Ovary (tissue), 3 donors: Measurements from ENCODE around the gene PRR30.

Source experiments
- CTCF ChIP-seq, 3 donors: fragments of 450-650 bp in 2 of 3; fragments of 200-600 bp in 1 of 3; IDR thresholded peaks; one replicate each; pipeline versions ENCODE4 v1.5.1 to v1.8.0; 2016 to 2022; ENCODE audit warnings: antibody characterized with exemption in 3 of 3, mild to moderate bottlenecking in 1 of 3
- POLR2A ChIP-seq: fragments of 450-650 bp; IDR thresholded peaks from one replicate; pipeline ENCODE4 v1.6.1; 2017; ENCODE audit warnings: antibody characterized with exemption, mild to moderate bottlenecking, moderate library complexity
- donor health status: DM: no; HTN: no; CAD: no.

GRCh38 chr2:27093430-27094352 is 45.5 kb downstream of the PRR30 start:
- TF ChIP-seq CTCF (IDR thresholded peaks at IDR 0.05) (no peak), POLR2A (no peak)
